SK-N-SH treated with all-trans-retinoic acid at 6 μM for 48 hours (cell line): ENCODE measurements around the gene MYL10.

ENCODE experiments used
- ARNTL ChIP-seq: fragments of 450-650 bp; formaldehyde crosslinking; IDR thresholded peaks from 2 replicates; pipeline ENCODE4 v1.5.0; 2020; ENCODE audit warnings: low read depth, mild to moderate bottlenecking, moderate library complexity, borderline replicate concordance
- CREB5 ChIP-seq: fragments of 250-450 bp; sonication (Bioruptor Pico); IDR thresholded peaks from 2 replicates; pipeline ENCODE4 v1.5.1; 2020; ENCODE audit warnings: low read depth, mild to moderate bottlenecking, moderate library complexity
- CSDC2 ChIP-seq: fragments of 250-450 bp; sonication (Bioruptor Pico); IDR thresholded peaks from 2 replicates; pipeline ENCODE4 v1.5.0; 2020; ENCODE audit warnings: mild to moderate bottlenecking, moderate library complexity
- CSRNP3 ChIP-seq: fragments of 250-450 bp; sonication (Bioruptor Pico); IDR thresholded peaks from 2 replicates; pipeline ENCODE4 v1.5.1; 2021; ENCODE audit warnings: mild to moderate bottlenecking, moderate library complexity
- ESRRG ChIP-seq: fragments of 250-450 bp; sonication (Bioruptor Pico); IDR thresholded peaks from 2 replicates; pipeline ENCODE4 v1.6.1; 2021; ENCODE audit warnings: mild to moderate bottlenecking
- GLIS3 ChIP-seq: fragments of 250-450 bp; sonication (Bioruptor Pico); IDR thresholded peaks from 2 replicates; pipeline ENCODE4 v1.5.0; 2020; ENCODE audit warnings: mild to moderate bottlenecking, moderate library complexity
- OSR1 ChIP-seq: fragments of 250-450 bp; sonication (Bioruptor Pico); IDR thresholded peaks from 2 replicates; pipeline ENCODE4 v1.8.0; 2022; ENCODE audit warnings: moderate library complexity, mild to moderate bottlenecking, inconsistent platforms
- PATZ1 ChIP-seq: fragments of 250-450 bp; sonication (Bioruptor Pico); IDR thresholded peaks from 2 replicates; pipeline ENCODE4 v1.8.0; 2020; ENCODE audit warnings: mild to moderate bottlenecking, moderate library complexity, borderline replicate concordance
- POU6F1 ChIP-seq: fragments of 250-450 bp; sonication (Bioruptor Pico); IDR thresholded peaks from 2 replicates; pipeline ENCODE4 v1.8.0; 2021; ENCODE audit warnings: low read depth, mild to moderate bottlenecking, moderate library complexity, borderline replicate concordance
- PPARA ChIP-seq: fragments of 250-450 bp; sonication (Bioruptor Pico); IDR thresholded peaks from 2 replicates; pipeline ENCODE4 v1.5.0; 2020; ENCODE audit warnings: mild to moderate bottlenecking, borderline replicate concordance
- TOX ChIP-seq: fragments of 250-450 bp; sonication (Bioruptor Pico); IDR thresholded peaks from 2 replicates; pipeline ENCODE4 v1.8.0; 2021; ENCODE audit warnings: mild to moderate bottlenecking, moderate library complexity, borderline replicate concordance
- ZFP3 ChIP-seq: fragments of 250-450 bp; sonication (Bioruptor Pico); IDR thresholded peaks from 2 replicates; pipeline ENCODE4 v1.5.0; 2020; ENCODE audit warnings: mild to moderate bottlenecking, moderate library complexity
- ZFP30 ChIP-seq: fragments of 450-650 bp; formaldehyde crosslinking; IDR thresholded peaks from 2 replicates; pipeline ENCODE4 v1.5.0; 2022; ENCODE audit warnings: mild to moderate bottlenecking, moderate library complexity
- ZNF565 ChIP-seq: fragments of 450-650 bp; formaldehyde crosslinking; conservative IDR thresholded peaks from 2 replicates; pipeline ENCODE4 v1.5.0; 2020; ENCODE audit warnings: low read depth, mild to moderate bottlenecking, moderate library complexity

- TF ChIP-seq PATZ1 (CRISPR knock-in tag) (no peak), OSR1 (CRISPR knock-in tag) (no peak), ESRRG (CRISPR knock-in tag) (no peak), ZFP30 (no peak), CSDC2 (no peak), ZNF565 (CRISPR knock-in tag) (no peak), POU6F1 (CRISPR knock-in tag) (no peak), CSRNP3 (CRISPR knock-in tag) (no peak), ZFP3 (CRISPR knock-in tag) (no peak), GLIS3 (CRISPR knock-in tag) (no peak), TOX (no peak), PPARA (CRISPR knock-in tag) (no peak), ARNTL (no peak), CREB5 (no peak)
These were observed 35.9 kb upstream of the MYL10 start for GRCh38 chr7:101664893-101665471.
